Jurkat, Clone E6-1 (cell line): ENCODE results near the gene IFI27L2.
"Not testable (repeated sequence)": the region's sequence is repeated elsewhere in the genome, so short reads cannot be mapped to it uniquely, and the experiment has no call there.

Experiments used
- DNase-seq: peaks from one replicate; pipeline ENCODE4 v3.0.0-alpha.2; 2011; ENCODE audit warnings: low read depth, low spot score
- H3K4me3 ChIP-seq: 2 replicates; pipeline ENCODE4 v1.5.1; 2011; ENCODE audit warnings: mild to moderate bottlenecking, low read length, control low read depth, moderate library complexity

The IFI27L2 gene

DNA sequence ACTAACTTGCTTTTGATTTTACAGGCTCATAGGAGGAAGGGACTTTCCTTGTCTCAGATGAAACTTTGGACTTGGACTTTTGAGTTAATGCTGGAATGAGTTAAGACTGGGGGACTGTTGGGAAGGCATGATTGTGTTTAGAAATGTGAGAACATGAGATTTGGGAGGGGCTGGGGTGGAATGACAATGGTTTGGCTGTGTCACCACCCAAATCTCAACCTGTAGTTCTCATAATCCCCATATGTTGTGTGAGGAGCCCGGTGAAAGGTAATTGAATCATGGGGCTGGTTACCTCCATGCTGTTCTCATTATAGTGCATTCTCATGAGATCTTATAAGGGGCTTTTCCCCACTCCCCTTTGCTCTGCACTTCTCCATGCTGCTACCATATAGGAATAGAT is 26.7 kb upstream of the IFI27L2 start:
- not testable (repeated sequence) for H3K4me3 ChIP-seq, DNase-seq

DNA sequence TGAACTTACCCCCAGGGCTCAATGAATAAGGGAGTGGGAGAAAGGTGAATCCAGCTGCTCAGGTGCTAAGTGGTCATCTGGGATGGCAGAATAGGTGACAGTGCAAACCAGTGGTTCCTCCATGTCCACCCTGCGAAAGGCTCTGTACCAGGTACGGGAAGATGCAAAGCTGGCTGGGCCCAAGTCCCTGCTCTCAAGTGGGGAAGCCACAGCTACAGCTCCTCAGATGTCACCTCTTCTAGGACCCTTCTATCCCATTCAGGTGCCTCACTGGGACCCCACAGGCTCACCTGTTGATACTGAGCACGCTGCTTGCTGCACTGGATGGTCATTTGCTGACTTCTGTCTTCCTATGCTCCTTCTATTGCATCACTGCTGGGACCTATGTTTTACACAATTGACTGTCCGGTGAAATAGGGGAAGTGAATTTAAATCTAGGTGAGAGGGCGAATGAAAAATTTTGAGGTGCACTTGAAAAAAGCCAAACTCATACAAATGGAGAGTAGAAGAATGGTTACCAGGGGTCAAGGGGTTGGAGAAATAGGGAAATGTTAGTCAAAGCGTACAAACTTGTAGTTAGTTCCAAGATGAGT is 24.4 kb upstream of the IFI27L2 start:
- no peak overlapping the region for H3K4me3 ChIP-seq
- no peak for DNase-seq

DNA sequence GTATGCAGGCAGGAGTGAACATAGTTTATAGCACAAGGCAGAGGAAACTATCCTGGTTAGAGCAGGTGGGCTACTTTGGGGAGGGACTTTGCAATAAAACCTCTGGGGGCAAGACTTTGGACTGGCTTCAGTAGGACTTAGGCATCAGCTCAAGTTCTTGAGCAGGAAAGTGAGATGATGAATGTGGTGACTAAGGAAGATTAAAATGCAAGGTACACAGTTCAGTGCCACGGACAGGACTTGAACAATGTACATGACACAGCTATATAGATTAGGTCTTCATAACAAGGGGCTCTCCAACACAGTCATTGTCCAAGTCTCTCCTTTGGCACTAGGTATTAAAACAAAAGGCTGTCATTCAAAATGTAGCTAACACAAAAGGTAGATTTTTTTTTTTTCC is 23.3 kb upstream of the IFI27L2 start:
- no peak for DNase-seq

DNA sequence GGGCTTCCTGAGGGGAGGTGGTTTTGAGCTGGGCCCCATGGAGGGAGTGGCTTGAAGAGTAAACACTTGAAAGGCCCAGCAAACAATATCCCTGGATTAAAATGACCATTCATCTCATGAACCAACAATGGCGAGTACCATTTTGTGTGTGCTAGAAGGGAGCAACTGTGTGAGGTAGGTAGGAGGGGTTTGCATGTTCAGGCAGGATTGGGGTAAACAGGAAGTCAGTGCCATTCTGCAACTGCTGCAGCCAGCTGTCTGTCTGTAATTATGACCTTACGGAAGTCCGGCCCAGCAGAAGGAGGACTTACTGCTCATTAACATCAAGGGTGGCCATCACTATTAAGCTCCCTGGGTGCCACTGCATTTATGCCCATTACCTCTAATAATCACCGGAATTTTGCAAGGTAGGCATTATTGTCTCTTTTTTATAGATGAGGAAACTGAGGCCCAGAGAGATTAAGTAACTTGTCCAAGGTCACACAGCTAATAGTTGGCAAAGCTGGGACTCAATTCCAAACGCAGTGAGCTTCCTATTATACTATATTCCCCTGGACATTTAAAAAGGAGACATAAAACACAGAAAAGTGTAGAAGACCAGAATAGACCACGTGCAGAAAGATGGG is 16.6 kb upstream of the IFI27L2 start:
- H3K4me3 ChIP-seq, result no peak overlapping the region
- no peak for DNase-seq

More for the DNA sequence above, 23.3 kb upstream of the IFI27L2 start:
- H3K4me3 ChIP-seq, result no peak overlapping the region

DNA sequence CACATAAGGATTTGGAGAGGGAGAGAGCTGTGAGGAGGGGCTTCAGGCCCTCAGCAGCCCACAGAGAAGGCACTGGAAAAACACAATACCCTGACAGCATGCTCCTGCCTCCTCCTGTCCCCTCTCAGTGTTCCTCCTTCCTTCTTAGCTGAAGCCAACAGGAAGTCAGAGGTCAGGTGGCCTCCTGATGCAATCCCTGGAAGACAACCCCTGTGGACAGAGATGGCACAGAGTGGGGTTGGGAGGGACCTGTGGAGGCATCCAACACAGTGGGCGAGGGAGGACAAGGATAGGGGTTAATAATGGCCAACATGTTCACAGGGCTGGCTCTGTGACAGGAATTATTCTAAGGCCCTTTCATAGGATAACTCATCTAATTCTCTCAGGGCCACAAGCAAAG is 15.4 kb upstream of the IFI27L2 start:
- DNase-seq, result no peak
- no peak overlapping the region for H3K4me3 ChIP-seq

DNA sequence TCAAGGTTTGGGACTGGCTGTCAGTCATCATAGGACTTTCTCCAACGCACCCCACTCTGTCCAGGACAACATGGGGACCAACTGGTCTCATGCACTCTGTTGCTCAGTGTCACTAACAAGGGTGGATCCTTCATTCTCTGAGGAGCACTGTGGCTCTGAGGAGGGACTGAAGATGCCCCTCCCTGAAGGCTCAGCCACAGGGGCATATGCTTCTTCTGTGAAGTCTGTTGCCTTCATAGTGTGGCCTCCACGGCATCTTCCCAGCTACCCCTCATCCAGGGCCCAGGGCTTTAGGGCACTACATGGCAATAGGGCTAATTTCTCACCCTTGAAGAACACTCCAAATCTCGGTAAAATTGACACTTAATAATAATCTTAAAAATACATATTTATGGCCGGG is 14.3 kb upstream of the IFI27L2 start:
- H3K4me3 ChIP-seq, result no peak overlapping the region
- no peak for DNase-seq

DNA sequence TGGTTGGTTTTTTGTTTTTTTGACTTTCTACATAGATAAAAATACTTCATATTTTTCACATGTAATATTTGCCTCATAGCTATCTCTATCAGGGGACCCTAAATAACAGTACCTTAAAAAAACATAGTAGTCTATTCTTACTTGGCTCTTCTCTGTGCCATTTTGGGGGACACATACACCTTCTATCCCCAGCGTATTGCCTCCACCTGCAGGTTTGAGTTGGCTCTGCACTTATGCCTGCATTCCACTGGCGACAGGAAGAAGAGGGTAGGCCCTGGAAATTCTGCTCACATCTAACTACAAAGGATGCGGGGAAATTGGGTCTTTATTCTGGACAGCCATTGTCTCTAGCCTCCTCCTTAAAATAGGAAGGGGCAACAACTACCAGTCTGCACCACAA is 13.8 kb upstream of the IFI27L2 start:
- DNase-seq, result no peak
- no peak overlapping the region for H3K4me3 ChIP-seq

DNA sequence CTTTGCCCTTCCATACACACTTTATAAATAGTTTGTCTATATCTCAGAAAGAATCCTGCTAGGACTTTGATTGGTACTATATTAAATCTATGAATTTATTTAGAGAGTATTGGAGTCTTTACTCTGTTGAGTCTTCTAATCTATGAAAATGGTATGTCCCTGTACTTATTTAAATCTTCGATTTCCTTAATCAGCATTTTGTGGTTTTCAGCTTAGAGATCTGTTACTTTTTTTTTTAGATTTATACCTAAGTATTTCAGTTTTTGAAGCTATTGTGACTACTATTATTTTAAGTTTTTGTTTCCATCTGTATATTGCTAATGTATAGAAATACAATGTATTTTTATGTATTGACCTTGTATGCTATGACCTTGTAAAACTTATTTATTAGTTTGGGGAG is 13.4 kb upstream of the IFI27L2 start:
- DNase-seq, result no peak
- no peak overlapping the region for H3K4me3 ChIP-seq

DNA sequence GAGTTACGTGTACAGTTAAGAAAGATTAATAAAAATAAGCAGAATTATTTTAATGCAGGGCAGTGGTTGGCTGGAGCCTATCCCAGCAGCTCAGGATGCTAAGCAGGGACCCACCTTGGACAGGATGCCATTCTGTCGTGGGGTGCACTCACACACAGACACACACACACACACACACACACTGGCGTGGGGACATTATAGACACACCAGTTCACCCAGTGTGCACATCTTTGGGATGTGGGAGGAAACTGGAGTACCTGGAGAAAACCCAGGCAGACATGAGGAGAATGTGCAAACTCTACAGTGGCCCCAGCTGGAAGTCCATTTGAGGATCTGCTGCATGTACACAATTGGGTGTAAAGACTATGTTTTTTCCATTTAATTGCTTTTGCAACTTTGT is 12.8 kb upstream of the IFI27L2 start:
- H3K4me3 ChIP-seq, result no peak overlapping the region
- no peak for DNase-seq

DNA sequence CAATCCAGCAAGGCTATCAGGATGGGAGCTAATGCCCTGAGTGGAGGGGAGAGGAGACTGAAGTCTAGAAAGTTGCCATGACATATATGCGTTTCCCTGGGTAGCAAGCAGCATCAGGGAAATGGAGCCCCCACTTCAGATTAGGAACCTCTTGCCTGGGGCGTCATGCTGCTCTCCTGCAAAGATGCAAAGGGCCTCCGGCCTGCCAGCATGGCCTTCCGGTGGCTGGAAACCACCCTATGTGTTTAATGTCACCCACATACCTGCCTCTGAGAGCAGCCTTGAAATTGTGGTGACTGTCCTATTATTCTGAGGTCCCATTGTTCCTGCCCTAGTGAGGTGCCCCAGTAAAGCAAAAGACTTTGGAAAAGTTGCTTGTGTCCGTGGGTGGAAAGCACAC is 10.0 kb upstream of the IFI27L2 start:
- no peak for DNase-seq
- no peak overlapping the region for H3K4me3 ChIP-seq

DNA sequence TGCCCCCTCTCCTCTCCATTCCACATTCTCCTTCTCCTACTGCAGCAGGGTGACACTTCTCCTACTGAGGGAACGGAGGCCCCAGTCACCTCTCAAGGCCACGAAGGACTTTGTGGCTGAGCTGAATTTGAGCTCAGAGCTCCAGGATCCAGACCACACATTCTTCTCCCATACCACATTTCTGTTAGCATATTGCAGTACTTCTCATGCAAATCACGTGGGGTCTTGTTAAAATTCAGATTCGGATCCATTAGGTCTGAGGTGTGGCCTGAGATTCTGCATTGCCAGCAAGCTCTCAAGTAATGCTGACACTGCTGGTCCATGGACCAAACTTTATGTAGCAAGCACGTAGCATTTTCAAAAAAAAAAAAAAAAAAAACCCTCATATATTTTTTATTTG is 9.6 kb upstream of the IFI27L2 start:
- no peak overlapping the region for H3K4me3 ChIP-seq
- no peak for DNase-seq

DNA sequence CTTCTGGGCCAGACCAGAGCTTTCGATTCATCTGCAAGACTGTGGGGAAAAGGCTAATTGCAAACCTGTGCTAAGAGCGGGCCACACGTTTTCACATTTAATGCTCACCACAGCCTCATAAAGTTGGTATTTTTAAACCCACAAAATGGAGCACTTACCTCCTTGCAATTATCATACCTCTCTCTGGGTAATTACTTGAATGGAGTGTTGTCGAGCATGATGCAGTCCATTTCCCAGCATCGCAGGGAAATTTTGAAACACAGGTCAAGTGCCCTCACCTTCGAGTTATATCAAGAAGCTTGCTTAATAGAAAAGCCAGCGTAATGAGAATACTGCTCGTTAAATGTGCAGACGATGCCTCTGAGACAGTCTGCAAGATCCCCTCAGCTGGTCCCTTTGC is 8.8 kb upstream of the IFI27L2 start:
- no peak for DNase-seq
- no peak overlapping the region for H3K4me3 ChIP-seq

DNA sequence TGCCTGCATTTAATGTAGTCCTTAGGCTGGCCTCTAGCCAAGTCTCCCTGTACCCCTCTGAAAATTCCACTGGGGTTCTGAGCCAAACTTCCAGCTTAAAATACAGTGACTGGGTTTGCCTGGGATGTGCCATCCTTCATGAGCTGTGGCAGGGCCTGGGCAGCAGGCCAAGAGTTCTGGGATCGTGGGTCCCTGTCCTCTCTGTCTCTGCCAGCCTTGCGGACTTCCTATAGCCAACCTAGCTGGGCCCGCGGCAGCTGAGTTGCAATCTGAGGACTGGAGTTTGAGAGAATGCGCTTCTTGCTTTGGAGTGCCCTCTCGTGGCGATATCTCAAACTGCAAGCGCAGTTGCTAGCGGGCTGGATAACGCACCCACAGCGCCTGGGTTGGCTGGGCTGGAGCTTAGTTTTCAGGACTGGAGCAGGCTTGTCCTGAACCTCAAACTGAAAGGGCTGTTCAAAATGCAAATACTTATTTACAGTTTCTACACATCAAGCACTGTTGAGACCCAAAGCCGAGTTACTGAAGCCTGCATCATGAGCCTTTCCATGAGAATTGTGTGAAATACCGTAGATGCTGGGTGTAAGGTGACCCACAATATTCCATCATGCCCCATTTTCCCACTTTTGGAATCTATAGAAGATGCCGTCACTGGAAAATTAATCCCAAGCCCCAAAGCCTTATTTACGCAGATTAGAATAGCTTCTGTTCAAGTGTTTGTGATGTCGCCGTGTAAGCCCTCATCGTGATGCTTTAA is 7.3 kb upstream of the IFI27L2 start:
- H3K4me3 ChIP-seq, result no peak overlapping the region
- peak; percentile 67 for DNase-seq

DNA sequence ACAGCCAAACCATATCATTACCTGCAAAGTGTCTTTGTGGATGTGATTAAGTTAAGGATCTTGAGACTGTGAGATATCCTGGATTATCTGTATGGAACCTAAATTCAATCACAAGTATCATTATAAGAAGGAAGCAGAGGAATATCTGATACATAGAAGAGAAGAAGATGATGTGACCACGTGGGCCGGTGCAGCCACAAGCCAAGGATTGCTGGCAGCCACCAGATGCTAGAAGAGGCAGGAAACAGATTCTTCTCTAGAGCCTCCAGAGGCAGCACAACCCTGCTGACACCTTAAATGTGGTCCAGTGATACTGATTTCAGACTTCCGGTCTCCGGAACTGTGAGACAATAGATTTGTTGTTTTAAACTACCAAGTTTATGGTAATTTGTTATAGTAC is 6.1 kb upstream of the IFI27L2 start:
- DNase-seq, result no peak
- no peak overlapping the region for H3K4me3 ChIP-seq

DNA sequence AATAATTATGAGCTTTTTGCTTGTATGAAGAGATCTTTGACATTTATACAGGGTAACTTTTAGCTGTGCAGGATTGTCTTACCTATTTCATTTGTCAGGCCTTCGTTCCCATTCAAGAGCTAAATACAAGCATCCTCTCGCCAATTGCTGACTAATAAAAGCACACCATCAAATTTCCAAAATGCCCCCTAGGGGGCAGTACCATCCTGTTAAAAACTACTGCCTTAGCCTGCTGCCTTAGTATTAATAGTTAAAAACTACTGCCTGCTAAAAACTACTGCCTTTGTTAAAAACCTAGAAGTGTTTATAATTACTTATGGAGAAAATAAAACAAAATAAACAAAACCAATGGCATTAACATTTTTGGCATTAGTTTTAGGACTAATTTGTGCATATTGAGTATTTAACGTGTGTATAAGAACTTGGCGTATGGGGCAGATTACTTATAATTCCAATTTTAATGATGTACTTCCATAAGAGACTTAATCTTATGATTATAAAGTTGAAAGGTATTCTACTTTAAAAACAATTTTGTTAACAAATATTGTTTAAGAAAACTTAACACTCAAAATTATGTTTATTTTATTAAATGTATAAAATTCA is 3.0 kb upstream of the IFI27L2 start:
- H3K4me3 ChIP-seq, result no peak overlapping the region
- peak; percentile 66 for DNase-seq

DNA sequence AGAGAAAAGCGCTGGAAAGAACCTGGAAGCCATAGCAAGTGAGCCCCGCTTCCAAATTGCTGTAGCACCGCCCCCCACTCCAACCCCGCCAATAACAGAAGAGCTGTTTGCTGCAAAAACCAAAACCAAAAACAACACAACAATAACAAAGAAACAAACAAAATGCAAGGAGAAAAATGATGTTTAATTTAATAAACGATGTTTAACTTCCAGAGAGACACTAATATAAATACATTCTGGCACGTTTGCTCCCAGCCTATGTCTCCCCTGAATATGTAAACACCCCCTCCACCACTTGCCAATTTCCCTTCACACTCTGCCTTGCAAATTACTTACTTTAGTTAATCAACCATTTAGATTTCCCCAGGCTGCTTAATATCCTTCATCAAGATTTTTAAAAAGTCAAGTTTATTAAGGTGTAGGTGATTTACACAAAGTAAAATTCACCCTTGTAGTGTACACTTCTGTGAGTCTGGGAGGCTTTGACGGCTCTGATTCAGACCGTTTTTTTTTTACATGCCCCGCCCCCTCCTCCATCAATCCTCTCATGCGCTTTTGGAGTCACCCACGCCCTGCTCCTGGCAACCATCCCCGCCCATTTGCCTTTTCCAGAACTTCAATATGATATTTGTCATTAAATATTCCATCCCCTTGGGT is 482 bp upstream of the IFI27L2 start:
- DNase-seq, result peak; percentile 28

DNA sequence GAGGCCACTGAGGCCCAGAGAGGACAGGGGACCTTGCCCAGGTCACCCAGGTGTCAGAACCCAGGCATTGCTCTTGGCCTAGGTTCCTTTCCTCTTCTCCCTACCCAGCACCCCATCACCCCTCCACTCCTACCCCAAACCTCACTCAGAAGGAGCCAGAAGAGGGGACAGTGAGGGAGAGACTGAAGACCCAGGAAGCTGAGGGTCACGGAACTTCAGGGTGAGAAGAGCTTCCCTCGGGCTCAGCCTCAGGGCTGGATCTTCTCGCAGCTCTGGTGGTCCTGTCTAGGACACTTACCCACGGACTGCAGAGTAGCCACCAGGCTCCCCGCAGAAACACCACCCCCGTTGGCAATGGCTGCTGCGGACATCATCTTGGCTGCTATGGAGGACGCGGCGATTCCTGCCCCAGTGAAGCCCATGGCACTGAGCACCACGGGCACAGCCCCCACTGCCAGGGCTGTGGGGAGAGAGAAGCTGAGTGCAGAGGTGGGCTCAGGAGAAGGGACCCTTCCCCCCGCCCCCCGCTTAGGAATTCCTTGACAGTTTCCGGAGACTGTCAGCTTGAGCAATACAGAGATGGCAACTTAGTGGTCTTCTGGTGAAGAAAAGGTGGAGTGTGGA is 1.1 kb downstream of the IFI27L2 start:
- DNase-seq, result no peak
- peak overlapping the region; percentile 73; the same call in 1 of the 2 replicates for H3K4me3 ChIP-seq

More for the DNA sequence above, 482 bp upstream of the IFI27L2 start:
- H3K4me3 ChIP-seq, result peak overlapping the region; percentile 73

DNA sequence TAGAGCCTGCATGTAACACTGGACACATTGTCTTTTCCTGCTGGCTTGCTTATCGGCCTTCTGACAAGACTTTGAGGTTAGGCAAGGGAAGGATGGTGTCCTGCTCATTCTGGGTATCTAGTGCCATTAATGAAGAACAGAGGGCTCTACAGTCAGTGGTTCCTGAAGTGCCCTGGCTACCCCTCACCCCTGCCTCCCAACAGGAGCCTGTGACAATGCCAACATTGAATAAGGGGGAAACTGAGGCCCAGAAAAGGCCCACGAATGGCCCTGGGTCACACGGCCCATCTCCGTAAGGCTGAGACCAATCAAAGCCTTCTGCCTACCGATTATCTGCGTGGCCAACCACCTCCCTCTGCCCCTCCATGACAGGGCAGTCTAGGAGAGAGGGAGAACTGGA is 2.1 kb downstream of the IFI27L2 start:
- no peak overlapping the region for H3K4me3 ChIP-seq
- no peak for DNase-seq

DNA sequence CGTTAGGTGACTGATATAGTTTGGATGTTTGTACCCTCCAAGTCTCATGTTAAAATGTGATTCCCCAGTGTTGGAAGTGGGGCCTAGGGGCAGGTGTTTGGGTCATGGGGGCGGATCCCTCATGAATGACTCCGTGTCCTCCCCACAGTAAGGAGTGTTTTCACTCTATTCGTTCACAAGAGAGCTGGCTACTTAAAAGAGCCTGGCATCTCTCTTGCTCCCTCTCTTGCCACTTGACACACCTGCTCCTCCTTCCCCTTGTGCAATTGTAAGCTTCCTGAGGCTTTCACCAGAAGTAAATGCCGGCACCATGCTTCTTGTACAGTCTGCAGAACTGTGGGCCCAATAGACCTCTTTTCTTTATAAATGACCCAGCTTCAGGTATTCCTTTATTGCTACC is 2.6 kb downstream of the IFI27L2 start:
- no peak for DNase-seq
- no peak overlapping the region for H3K4me3 ChIP-seq

DNA sequence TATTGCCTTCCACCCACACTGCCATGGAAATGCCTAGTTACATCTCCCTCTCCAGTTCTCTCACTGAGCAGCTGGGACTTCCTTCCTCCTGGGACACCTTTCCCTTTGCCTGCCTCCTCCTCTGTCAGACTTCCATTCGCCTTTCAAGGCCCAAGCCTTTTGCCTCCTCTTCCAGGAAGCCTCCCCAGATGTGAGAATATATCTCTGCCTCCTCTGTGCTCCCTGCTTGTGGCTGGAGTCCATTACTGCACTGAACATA is 3.1 kb downstream of the IFI27L2 start:
- H3K4me3 ChIP-seq, result no peak overlapping the region
- DNase-seq, result no peak
